ENCODE measurements around the gene UGT2B7. TPM values are rescaled to one million over a fixed set of nuclear protein-coding genes. Genes with fewer than 3 reads are reported as not detected.

Gene UGT2B7
- total RNA-seq, 1 experiment from 2014 or later: not detected

GRCh38 chr4:69058410-69059059 lies 37.7 kb upstream of the UGT2B7 start:
- ChIA-PET POLR2A (no interaction called here), CTCF (no interaction called here)
- TF ChIP-seq SIN3A (IDR thresholded peaks at IDR 0.05; ENCODE audit: borderline replicate concordance, insufficient read depth, low read depth, low read length) (no peak), REST (IDR thresholded peaks at IDR 0.05; ENCODE audit: insufficient read depth in 1 of 2, low read depth in 2 of 2, low read length in 1 of 2) (no peak), CTCF (IDR thresholded peaks at IDR 0.05) (no peak), TCF7L2 (IDR thresholded peaks at IDR 0.05; ENCODE audit: low read depth, low read length) (no peak), POLR2AphosphoS5 (IDR thresholded peaks at IDR 0.05; ENCODE audit: low read depth, low read length) (no peak)
- DNase-seq (ENCODE audit: low read depth, low spot score) (no peak), ATAC-seq (no peak)
- Histone ChIP-seq H3K27me3 (ENCODE audit: control insufficient read depth, insufficient read depth, low read length) (no peaks in the 10 kb centered on the region), H3K27ac (ENCODE audit: low read length) (no peak overlapping the region), H3K4me3 (ENCODE audit: low read depth in 2 of 2, low read length in 2 of 2) (no peak overlapping the region), H3K4me1 (ENCODE audit: control insufficient read depth, insufficient read depth, low read length) (no peaks in the 10 kb centered on the region), H3K9me3 (ENCODE audit: control insufficient read depth, insufficient read depth, low read depth, low read length) (no peaks in the 10 kb centered on the region), H3K36me3 (ENCODE audit: control insufficient read depth, insufficient read depth, low read length) (no peaks in the 10 kb centered on the region)
- no TSS peak for BruUV-seq (replicated peaks)
- in situ Hi-C loops (cut with HindIII; ENCODE audit: low pct_unique_long_range_greater_than_20kb, low sequenced_read_pairs) (no loop called here), intact Hi-C loops (cut with micrococcal nuclease; ENCODE audit: unreplicated experiment) (no loop called here)

GRCh38 chr4:69060651-69061308 lies 35.5 kb upstream of the UGT2B7 start:
- Histone ChIP-seq H3K36me3 (ENCODE audit: control insufficient read depth, insufficient read depth, low read length) (no peaks in the 10 kb centered on the region), H3K4me3 (ENCODE audit: low read depth in 2 of 2, low read length in 2 of 2) (no peak overlapping the region), H3K9me3 (ENCODE audit: control insufficient read depth, insufficient read depth, low read depth, low read length) (no peaks in the 10 kb centered on the region), H3K27ac (ENCODE audit: low read length) (no peak overlapping the region), H3K27me3 (ENCODE audit: control insufficient read depth, insufficient read depth, low read length) (no peaks in the 10 kb centered on the region), H3K4me1 (ENCODE audit: control insufficient read depth, insufficient read depth, low read length) (no peaks in the 10 kb centered on the region)
- CTCF ChIA-PET: no interaction called here
- BruUV-seq (replicated peaks): no TSS peak
- ATAC-seq (no peak), DNase-seq (ENCODE audit: low read depth, low spot score) (no peak)
- TF ChIP-seq SIN3A (IDR thresholded peaks at IDR 0.05; ENCODE audit: borderline replicate concordance, insufficient read depth, low read depth, low read length): no peak
- no peak for TF ChIP-seq CTCF (IDR thresholded peaks at IDR 0.05)
- TF ChIP-seq REST (IDR thresholded peaks at IDR 0.05; ENCODE audit: insufficient read depth in 1 of 2, low read depth in 2 of 2, low read length in 1 of 2): no peak
- TF ChIP-seq TCF7L2 (IDR thresholded peaks at IDR 0.05; ENCODE audit: low read depth, low read length): no peak
- TF ChIP-seq POLR2AphosphoS5 (IDR thresholded peaks at IDR 0.05; ENCODE audit: low read depth, low read length): no peak
- intact Hi-C loops (cut with micrococcal nuclease; ENCODE audit: unreplicated experiment) (no loop called here), in situ Hi-C loops (cut with HindIII; ENCODE audit: low pct_unique_long_range_greater_than_20kb, low sequenced_read_pairs) (no loop called here)
- POLR2A ChIA-PET: no interaction called here
